Thoracic aorta (tissue), 2 donors: Measurements from ENCODE around the gene CDX4. TPM values are rescaled to one million over a fixed set of nuclear protein-coding genes. Genes with fewer than 3 reads are reported as not detected.

Source experiments
- ATAC-seq: fragments of 150-250 bp; one replicate; pipeline ENCODE4 v1.8.0; 2017; ENCODE audit warnings: low read depth; ENCODE audit not compliant: insufficient number of reproducible peaks, low FRiP score
- DNase-seq: peaks from one replicate; pipeline ENCODE4 v3.0.0-alpha.2; 2020; ENCODE audit warnings: low spot score
- H3K27ac ChIP-seq, 2 donors: fragments of 200-600 bp; sonication (generic); 1 replicate in 1 of 2; 2 replicates in 1 of 2; pipeline ENCODE4 v1.5.1; 2016; ENCODE audit warnings: mild to moderate bottlenecking in 2 of 2, moderate library complexity in 2 of 2
- H3K27me3 ChIP-seq: fragments of 200-600 bp; sonication (generic); replicated peaks from 2 replicates; pipeline ENCODE4 v1.6.0; 2016; ENCODE audit warnings: mild to moderate bottlenecking; ENCODE audit not compliant: insufficient read depth
- H3K36me3 ChIP-seq: fragments of 200-600 bp; sonication (generic); one replicate; pipeline ENCODE4 v1.5.1; 2016
- H3K4me1 ChIP-seq, 2 donors: fragments of 200-600 bp; sonication (generic); 1 replicate in 1 of 2; 2 replicates in 1 of 2; pipeline versions ENCODE4 v1.5.1 to v1.6.0; 2016; ENCODE audit warnings: low read depth in 2 of 2, mild to moderate bottlenecking in 1 of 2; ENCODE audit not compliant: control insufficient read depth in 1 of 2
- H3K4me3 ChIP-seq: fragments of 200-600 bp; sonication (generic); 2 replicates; pipeline ENCODE4 v1.5.1; 2016; ENCODE audit warnings: mild to moderate bottlenecking
- H3K9me3 ChIP-seq: fragments of 200-600 bp; sonication (generic); 2 replicates; pipeline ENCODE4 v1.5.1; 2016
- CTCF ChIP-seq: fragments of 200-600 bp; sonication (generic); IDR thresholded peaks from one replicate; pipeline ENCODE4 v1.5.1; 2019; ENCODE audit warnings: antibody characterized with exemption
- total RNA-seq, 2 donors: library from RNA; depleted of rRNA; stranded (reverse); fragments of >200 nt; gene quantifications; one replicate each; pipeline versions ENCODE4 v1.1.0 to v1.2.3, GENCODE V29; 2016

CDX4 gene
- total RNA-seq, 2 donors from 2014 or later: not detected

GRCh38 chrX:73447311-73447794, 500 bp downstream of the CDX4 start:
- Histone ChIP-seq H3K4me1 (no peaks in the 10 kb centered on the region), H3K4me3 (no peak overlapping the region), H3K27ac (no peak overlapping the region), H3K36me3 (no peaks in the 10 kb centered on the region), H3K27me3 (no peaks in the 10 kb centered on the region), H3K9me3 (no peaks in the 10 kb centered on the region)
- ATAC-seq (no peak), DNase-seq (no peak)
- TF ChIP-seq CTCF: no peak

- Histone ChIP-seq H3K36me3 (no peaks in the 10 kb centered on the region), H3K27me3 (no peaks in the 10 kb centered on the region), H3K27ac (no peak overlapping the region), H3K4me3 (peak overlapping the region; percentile 32), H3K4me1 (no peaks in the 10 kb centered on the region), H3K9me3 (no peaks in the 10 kb centered on the region)
- no peak for ATAC-seq
- DNase-seq: no peak
- TF ChIP-seq CTCF: no peak
These were observed 1.5 kb downstream of the CDX4 start for GRCh38 chrX:73448379-73448778.

- DNase-seq: no peak
- no peaks in the 10 kb centered on the region for H3K27me3 ChIP-seq
- no peaks in the 10 kb centered on the region for H3K4me1 ChIP-seq
- no peaks in the 10 kb centered on the region for H3K9me3 ChIP-seq
- no peak for TF ChIP-seq CTCF
- no peak overlapping the region for H3K4me3 ChIP-seq
- no peak for ATAC-seq
- H3K36me3 ChIP-seq: no peaks in the 10 kb centered on the region
- no peak overlapping the region for H3K27ac ChIP-seq
These were observed 8.3 kb downstream of the CDX4 start for GRCh38 chrX:73455171-73455570.

- no peaks in the 10 kb centered on the region for H3K4me1 ChIP-seq
- H3K27ac ChIP-seq: no peak overlapping the region
- no peak for DNase-seq
- no peaks in the 10 kb centered on the region for H3K9me3 ChIP-seq
- no peaks in the 10 kb centered on the region for H3K27me3 ChIP-seq
- TF ChIP-seq CTCF: no peak
- H3K36me3 ChIP-seq: no peaks in the 10 kb centered on the region
- no peak overlapping the region for H3K4me3 ChIP-seq
- no peak for ATAC-seq
These were observed 10.5 kb downstream of the CDX4 start for GRCh38 chrX:73457306-73457705.

GRCh38 chrX:73468376-73468775, 21.5 kb downstream of the CDX4 start:
- Histone ChIP-seq H3K4me1 (no peaks in the 10 kb centered on the region), H3K27ac (no peak overlapping the region), H3K9me3 (no peaks in the 10 kb centered on the region), H3K36me3 (no peaks in the 10 kb centered on the region), H3K4me3 (no peak overlapping the region), H3K27me3 (no peaks in the 10 kb centered on the region)
- no peak for DNase-seq
- ATAC-seq: no peak
- no peak for TF ChIP-seq CTCF
